ENCODE data around the gene ESAM.

The ESAM gene, protein sequence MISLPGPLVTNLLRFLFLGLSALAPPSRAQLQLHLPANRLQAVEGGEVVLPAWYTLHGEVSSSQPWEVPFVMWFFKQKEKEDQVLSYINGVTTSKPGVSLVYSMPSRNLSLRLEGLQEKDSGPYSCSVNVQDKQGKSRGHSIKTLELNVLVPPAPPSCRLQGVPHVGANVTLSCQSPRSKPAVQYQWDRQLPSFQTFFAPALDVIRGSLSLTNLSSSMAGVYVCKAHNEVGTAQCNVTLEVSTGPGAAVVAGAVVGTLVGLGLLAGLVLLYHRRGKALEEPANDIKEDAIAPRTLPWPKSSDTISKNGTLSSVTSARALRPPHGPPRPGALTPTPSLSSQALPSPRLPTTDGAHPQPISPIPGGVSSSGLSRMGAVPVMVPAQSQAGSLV

GRCh38 chr11:124762105-124762623 is at the start of gene ESAM:
Gene ESAM, minus strand, starts transcription at chr11:124762290. Its CDS starts 136 bp downstream, at chr11:124762154.
- DNase-seq (ENCODE audit: low read depth in 2 of 2, low spot score in 1 of 2) = peak in 1 of 2 donors; percentile 49

GRCh38 chr11:124811399-124812125 is 49.5 kb upstream of the ESAM start:
- no peak for DNase-seq (ENCODE audit: low read depth in 2 of 2, low spot score in 1 of 2)

- no peak for DNase-seq (ENCODE audit: low read depth in 2 of 2, low spot score in 1 of 2)
Measured at GRCh38 chr11:124807660-124808270, 45.7 kb upstream of the ESAM start.

DNA sequence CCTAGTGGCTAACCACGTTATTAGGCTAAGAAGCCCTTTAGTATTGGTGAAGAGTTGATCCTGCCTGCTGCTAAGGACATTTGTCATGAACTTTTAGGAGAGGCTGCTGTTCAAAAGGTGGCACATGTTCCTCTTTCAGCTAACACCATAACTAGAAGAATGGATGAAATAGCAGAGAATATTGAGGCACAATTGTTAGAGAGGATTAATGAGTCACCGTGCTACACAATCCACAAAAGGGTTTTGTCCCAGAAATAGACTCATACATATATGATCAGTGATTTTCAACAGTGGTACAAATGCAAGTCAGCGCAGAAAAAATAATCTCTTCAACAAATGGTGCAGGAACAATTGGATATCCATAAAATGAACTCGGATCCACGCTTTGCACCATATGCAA is 45.1 kb upstream of the ESAM start:
- DNase-seq (ENCODE audit: low read depth in 2 of 2, low spot score in 1 of 2) = no peak

- no peak for DNase-seq (ENCODE audit: low read depth in 2 of 2, low spot score in 1 of 2)
Measured at GRCh38 chr11:124804884-124805283, 42.8 kb upstream of the ESAM start.

DNA sequence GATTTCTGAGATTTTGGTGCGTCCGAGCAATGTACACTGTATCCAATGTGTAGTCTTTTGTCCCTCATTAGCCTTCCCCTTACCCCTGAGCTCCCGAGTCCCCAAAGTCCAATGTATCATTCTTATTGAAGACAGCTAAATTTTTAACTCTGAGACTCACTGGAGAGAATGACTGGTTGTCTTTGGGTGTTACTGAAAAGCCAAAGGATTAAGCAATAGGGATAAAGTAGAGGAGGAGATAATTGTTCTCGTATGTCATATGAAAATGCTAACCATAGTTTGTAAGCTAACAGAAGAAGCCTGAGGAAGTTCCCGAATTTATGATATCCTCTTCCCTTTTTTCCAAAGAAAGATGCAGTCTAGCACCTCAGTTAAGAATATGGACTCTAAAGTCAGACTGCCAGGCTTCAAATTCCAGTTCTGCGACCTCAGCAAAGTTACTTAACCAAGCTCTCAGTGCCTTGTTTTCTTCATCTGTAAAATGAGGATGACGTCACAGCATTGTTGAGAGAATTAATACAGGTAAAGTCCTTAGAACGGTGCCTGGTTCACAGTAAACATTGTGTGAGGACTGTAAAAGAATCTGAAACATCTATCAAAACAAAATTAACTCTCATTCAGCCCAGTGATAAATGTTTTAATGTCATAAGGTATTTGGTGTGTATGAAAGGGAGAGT is 39.7 kb upstream of the ESAM start:
- DNase-seq (ENCODE audit: low read depth in 2 of 2, low spot score in 1 of 2) = no peak

DNA sequence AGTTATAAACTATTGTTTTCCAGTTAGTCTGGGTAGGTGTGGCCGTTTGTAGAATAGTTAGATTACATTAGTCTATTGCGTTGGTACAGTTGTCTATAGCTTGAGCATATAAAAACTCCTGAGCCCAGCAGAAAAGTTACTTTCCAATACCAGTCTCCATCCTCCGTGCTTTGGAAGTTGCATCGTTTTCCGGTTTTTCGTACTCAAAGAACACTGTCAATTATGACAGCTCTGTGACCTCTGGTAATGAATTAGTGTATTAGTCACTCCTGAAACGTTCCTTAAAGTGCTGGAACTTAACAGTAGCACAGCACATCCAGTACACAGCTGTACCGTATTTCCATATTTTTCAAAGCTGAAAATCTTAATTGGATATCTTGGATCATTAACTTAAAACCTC is 38.9 kb upstream of the ESAM start:
- no peak for DNase-seq (ENCODE audit: low read depth in 2 of 2, low spot score in 1 of 2)

GRCh38 chr11:124800226-124800929 is 38.3 kb upstream of the ESAM start, which contains the start of gene MSANTD2:
Gene MSANTD2, minus strand, starts transcription at chr11:124800406. Its CDS starts 26 bp downstream, at chr11:124800380.
- peak; percentile 53 to 65 for DNase-seq (ENCODE audit: low read depth in 2 of 2, low spot score in 1 of 2)

DNA sequence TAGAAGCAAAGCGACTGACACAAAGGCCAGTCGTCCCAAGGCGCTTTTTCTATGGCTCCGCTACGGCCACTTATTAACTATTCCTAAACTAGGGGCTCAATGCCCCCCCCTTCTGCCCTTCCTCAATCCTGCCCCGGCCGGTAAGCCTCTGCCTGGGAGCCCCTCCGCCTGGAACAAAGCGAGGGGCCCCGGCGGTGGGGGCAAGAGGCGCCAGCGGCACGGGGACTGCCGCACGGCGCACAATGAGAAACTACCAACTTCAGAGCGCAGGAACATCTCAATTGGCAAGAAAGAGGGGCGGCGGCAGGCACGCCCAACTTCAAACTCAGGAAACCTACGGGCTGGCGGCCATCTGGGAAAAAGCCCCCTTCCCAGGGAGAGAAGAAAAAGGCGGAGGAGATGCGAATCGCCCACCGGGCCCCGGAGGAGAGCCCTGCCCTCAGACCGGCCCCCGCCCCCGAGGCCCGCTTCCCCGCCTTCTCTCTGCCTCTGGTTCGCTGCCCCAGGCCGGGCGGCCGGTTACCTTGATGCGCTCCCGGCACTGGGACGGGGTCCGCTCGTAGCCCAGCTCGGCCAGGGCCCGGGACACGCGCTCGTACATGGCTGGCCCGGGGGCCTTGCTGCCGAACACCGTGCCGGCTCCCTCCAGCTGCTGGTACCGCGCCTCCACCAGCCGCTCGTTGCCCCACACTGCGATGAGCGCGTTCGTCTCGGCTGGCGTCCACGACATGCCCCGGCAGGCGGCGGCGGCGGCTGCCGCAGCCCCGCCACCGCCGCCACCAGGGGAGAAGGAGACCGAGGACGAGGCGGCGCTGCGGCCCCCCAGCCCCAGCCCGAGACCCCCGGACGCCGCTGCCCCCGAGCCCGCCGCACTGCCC is 37.5 kb upstream of the ESAM start:
- no peak for DNase-seq (ENCODE audit: low read depth in 2 of 2, low spot score in 1 of 2)

- DNase-seq (ENCODE audit: low read depth in 2 of 2, low spot score in 1 of 2) = no peak
Measured at GRCh38 chr11:124798991-124799347, 36.9 kb upstream of the ESAM start.

- no peak for DNase-seq (ENCODE audit: low read depth in 2 of 2, low spot score in 1 of 2)
Measured at GRCh38 chr11:124796312-124796711, 34.2 kb upstream of the ESAM start.

GRCh38 chr11:124793466-124794278 is 31.6 kb upstream of the ESAM start:
- no peak for DNase-seq (ENCODE audit: low read depth in 2 of 2, low spot score in 1 of 2)

DNA sequence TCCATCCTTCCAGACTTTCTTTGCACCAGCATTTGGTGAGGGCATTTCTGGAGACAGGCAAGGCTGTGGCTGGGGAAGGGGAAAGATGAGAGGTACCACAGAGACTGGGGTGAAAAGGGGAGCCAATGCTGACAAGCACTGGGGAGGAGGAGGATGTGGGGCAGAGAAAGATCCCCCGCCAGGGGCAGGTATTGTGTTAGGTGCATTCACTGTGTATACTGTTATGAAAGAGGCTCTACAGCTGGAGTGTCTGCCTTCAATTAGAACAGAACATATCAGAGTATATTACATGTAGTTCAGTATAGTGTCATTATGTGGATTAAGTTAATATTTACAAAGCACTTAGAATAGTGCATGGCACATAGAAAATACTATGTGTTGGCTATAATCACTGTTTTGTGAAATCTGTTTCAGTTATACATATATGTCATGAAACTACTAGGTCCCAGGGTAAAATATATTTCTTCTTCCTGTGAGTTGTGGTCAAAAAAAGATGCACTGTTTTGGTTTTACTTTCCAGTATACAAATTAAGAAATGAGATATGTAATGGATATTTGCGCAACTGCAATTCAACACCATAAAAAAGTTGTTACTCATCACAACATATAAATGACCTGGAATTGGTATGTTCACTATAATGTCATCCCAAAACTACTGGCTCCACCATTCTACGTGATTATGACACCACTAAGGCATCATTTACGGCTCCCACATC is 29.7 kb upstream of the ESAM start:
- no peak for DNase-seq (ENCODE audit: low read depth in 2 of 2, low spot score in 1 of 2)

DNA sequence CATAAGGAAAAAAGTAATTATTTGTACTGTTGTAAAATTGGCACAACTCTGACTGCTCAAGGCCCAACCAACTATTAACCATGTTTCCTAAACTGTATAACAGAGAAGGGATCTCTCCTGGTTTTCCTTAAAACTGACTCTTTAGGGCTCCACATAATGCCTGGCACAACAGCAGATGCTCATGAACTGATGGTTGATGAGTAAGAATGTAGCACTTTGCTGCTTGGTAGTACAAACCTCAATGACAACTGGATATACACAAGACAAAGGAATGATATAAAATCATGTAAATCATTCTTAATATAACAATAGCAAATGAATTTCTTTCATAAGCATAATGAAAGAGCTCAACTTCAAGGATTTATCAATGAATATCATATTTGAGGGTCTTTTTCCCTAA is 26.4 kb upstream of the ESAM start:
- no peak for DNase-seq (ENCODE audit: low read depth in 2 of 2, low spot score in 1 of 2)

GRCh38 chr11:124784051-124784450 is 22.0 kb upstream of the ESAM start:
- no peak for DNase-seq (ENCODE audit: low read depth in 2 of 2, low spot score in 1 of 2)

DNA sequence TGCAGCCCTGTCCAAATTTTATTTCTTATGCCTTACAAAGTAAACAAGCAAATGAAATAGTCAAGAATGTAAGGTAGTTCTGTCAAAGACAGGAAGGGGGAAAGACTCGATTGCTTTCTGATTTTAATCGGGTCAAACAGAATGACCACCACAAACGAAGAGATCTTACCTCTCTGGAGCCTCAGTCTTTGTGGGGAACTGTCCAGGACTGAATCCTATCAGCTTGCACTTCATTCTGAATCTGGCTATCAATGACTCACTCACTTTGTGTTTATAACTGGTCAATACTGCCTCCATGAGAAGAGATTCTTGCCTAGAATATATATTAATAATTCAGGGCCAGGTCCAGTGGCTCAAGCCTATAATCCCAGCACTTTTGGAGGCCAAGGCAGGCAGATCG is 20.9 kb upstream of the ESAM start:
- DNase-seq (ENCODE audit: low read depth in 2 of 2, low spot score in 1 of 2) = no peak

DNA sequence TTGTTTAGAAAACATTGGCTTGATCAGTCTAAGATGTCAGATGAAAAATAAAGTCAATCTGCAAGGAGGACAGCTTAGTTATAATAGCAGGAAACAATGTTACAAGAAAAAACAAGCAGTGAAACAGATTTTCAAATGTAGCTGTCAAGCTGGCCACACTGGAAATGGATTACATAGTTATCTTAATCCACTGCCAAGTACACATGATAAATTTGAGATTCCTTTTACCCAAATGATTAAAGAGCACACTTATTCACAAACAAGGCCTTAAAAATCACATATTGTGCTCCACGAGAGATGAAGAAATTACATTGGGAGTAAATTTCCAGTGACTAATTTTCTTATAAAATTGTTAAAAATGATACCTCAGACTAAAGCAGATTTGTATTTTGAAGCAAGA is 17.5 kb upstream of the ESAM start:
- no peak for DNase-seq (ENCODE audit: low read depth in 2 of 2, low spot score in 1 of 2)

- no peak for DNase-seq (ENCODE audit: low read depth in 2 of 2, low spot score in 1 of 2)
Measured at GRCh38 chr11:124778281-124778680, 16.2 kb upstream of the ESAM start.

Data from stimulated activated CD8-positive, alpha-beta memory T cell treated with anti-CD3 and anti-CD28 coated beads, Interleukin-4, amount 100 ng/mL, for 1 hour (primary cell).